SK-N-MC (cell line): ENCODE data around the gene TCF7L1.

Source experiments
- EZH2 ChIP-seq: fragments of 200-600 bp; sonication (generic); IDR thresholded peaks from one replicate; pipeline ENCODE4 v1.6.1; 2017; ENCODE audit warnings: antibody characterized with exemption
- FOXP2 ChIP-seq: optimal IDR thresholded peaks from 2 replicates; pipeline ENCODE3; 2011; ENCODE audit warnings: mild to moderate bottlenecking, moderate library complexity; ENCODE audit not compliant: insufficient read depth; ENCODE audit errors: extremely low read length, control extremely low read depth
- POLR2AphosphoS5 ChIP-seq: IDR thresholded peaks from 2 replicates; pipeline ENCODE4 v1.6.1; 2012; ENCODE audit warnings: mild to moderate bottlenecking, low read depth, low read length, borderline replicate concordance

GRCh38 chr2:85330839-85331636, 197.8 kb downstream of the TCF7L1 start:
- TF ChIP-seq POLR2AphosphoS5 (no peak), EZH2 (no peak), FOXP2 (no peak)
